GM08714 (cell line): ENCODE results near the gene CCDC38.
"Not testable (repeated sequence)": the region's sequence is repeated elsewhere in the genome, so short reads cannot be mapped to it uniquely, and the experiment has no call there.

Source experiments
- H3K4me3 ChIP-seq: fragments of 200-500 bp; sonication (Bioruptor generic); 2 replicates; pipeline ENCODE4 v1.5.1; 2014; ENCODE audit warnings: mild to moderate bottlenecking, low read length, inconsistent platforms
- ZNF274 ChIP-seq: IDR thresholded peaks from 2 replicates; pipeline ENCODE4 v1.6.1; 2012; ENCODE audit warnings: mild to moderate bottlenecking, low read depth, low read length

Gene CCDC38

DNA sequence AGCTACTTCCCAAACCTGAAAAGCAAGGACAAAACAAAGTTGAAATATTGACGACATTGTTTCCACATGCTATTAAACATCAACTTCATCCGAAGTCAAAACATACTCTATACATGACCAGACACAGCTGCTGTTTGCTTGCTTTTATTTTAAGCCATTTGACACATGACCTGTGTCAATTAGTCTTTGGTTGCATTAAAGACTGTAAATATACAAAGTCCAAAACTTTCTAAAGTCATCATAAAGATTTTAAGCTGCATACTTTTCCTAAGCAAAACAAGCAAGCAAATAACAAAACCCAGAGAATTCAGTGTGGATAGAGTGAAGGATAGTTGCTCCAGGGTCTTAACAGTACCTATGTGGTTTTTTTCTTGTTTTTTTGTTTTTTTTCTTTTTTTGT lies 31.9 kb upstream of the CCDC38 start:
- TF ChIP-seq ZNF274 = no peak
- H3K4me3 ChIP-seq = no peak overlapping the region

DNA sequence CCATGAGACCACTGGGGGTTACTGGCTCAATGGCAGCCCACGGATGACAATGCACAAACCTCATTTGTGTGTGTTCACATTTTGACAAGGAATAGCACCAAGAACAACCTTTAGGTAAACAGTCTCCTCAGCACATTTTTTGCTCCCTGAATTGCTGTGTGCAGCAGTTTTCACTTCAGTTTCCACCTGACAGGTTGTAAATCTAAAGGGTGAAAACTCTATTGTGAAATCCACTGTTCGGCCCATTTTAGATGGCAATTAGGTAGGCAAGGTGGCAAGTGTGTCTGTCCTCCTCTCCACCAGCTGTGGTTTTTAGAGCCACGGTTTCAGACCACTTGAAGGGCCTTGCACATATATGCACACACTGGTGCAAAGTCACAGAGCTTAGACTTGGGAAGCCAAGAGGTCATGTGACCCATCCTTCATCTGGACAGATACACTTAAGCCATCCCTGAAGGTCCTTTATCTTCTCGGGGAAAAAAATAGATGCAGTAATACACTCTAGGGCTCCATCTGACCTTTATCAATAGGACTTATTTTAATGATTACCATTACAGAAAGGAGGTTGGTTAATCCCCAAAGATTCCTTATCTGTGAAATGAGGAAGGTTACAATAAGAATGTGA lies 30.5 kb upstream of the CCDC38 start:
- no peak for TF ChIP-seq ZNF274

DNA sequence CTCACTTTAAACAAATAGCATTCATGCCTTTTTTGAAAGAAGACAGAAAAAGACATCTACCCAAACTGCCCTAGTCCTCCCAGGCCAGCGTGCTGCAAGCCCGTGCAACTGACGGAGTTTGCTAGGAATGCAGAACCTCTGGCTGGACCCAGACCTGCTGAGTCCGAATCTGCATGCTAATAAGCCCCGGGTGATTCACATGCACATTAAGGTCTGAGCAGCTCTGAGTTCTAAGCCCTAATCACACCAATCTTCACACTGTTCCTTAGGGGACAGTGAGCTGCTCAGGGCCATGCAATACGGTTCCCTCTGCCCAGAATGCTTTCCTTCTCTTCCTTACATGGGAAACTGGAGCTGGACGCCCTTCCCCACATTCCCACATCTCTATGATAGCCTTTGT lies 28.5 kb upstream of the CCDC38 start:
- no peak for TF ChIP-seq ZNF274
- H3K4me3 ChIP-seq = no peak overlapping the region

More for the DNA sequence above, 30.5 kb upstream of the CCDC38 start:
- H3K4me3 ChIP-seq = no peak overlapping the region

DNA sequence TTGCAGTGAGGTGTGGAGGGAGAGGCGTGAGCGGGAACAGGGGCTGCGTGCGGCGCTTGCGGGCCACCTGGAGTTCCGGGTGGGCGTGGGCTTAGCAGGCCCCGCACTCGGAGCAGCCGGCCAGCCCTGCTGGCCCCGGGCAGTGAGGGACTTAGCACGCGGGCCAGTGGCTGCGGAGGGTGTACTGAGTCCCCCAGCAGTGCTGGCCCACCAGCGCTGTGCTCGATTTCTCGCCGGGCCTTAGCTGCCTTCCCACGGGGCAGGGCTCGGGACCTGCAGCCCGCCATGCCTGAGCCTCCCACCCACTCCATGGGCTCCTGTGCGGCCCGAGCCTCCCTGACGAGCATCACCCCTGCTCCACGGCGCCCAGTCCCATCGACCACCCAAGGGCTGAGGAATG lies 26.7 kb upstream of the CCDC38 start:
- not testable (repeated sequence) for H3K4me3 ChIP-seq

DNA sequence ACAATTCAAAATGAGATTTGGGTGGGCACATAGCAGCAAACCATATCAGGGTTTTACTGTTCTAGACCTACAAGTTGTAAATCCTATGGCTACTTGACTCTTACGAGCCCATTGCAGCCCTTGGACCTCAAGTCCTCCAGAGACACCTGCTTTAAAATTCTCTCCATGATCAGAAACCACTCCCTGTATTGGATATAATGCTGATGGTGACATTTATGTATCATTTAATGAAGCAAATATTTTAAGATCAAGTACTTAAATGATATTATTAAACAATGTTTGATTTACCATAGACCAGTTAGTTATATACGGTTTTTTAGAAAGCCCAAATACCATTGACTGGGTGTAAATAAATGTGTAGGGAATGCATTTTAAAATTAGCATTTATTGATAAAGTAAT lies 24.9 kb upstream of the CCDC38 start:
- H3K4me3 ChIP-seq = no peak overlapping the region
- no peak for TF ChIP-seq ZNF274

DNA sequence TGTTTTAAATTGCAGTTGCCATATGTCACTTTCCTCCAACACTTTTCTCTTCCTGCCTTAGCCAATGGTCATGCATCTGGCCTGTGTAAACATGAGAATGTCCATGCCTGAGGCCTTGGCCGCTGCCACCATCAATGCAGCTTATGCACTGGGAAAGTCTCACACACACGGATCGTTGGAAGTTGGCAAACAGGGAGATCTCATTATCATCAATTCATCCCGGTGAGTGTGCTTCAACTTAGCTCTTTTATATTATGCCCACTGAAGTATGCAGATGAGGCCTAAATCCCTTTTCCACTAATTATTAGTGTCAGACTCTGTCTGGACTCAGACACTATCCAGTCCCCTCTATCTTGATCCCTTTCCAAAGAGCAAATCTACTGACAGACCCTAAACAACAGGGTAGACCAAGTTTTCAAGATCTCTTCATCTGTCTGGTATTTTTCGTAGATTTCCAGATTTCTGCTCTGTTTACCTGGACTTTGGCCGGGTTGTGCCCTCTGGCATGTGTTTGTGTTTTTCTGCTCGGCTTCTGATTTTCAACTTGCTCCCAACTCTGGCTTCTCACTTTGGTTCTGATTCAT lies 24.0 kb upstream of the CCDC38 start:
- no peak overlapping the region for H3K4me3 ChIP-seq
- TF ChIP-seq ZNF274 = no peak

DNA sequence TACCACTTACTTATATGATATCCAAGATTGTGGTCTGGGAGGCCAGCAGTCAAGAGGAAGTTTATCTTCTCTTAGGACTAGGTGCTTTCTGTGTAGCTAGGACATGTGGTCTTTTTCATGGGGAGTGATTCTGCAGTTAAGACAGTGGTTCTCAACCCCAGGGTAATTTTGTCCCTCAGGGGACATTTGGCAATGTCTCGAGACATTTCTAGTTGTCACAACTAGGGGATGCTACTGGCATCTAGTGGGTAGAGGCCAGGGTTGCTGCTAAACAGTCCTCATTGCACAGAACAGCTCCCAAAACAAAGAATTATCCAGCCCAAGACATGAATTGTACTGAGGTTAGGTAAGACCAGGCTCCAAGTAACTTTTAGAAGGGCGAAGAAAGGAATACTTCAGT lies 20.7 kb upstream of the CCDC38 start:
- no peak for TF ChIP-seq ZNF274
- H3K4me3 ChIP-seq = no peak overlapping the region

DNA sequence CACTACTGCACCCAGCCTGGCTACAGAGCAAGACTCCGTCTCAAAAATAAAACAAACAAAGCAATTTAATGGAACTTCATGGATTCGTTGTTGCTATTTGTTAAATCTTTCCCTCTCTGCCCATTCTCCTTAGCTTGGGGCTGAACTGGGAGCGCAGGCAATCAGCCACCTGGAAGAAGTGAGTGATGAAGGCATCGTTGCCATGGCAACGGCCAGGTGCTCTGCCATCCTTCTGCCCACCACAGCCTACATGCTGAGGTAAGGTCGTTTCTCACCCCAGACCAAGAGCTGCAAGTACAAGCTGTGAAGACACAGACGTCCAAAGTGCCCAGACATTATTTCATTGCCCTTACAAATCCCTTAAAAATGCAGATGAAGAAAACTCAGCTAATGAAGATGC lies 19.8 kb upstream of the CCDC38 start:
- H3K4me3 ChIP-seq = no peak overlapping the region
- TF ChIP-seq ZNF274 = no peak

DNA sequence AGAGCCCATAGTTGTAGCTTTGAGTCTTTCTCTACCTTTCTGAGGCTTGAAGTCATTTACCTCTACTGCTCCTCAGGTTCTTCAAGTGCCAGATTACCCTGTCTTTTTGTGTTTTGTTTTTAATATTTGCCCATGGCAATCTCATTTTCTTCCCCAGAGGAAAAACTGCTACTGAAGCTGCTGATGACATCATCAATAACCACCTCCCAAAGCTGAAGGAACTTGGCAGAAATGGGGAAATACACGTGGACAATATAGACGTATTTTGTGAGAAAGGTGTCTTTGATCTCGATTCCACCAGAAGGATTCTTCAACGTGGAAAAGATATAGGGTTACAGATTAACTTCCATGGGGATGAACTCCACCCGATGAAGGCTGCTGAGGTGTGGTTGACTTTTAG lies 17.8 kb upstream of the CCDC38 start:
- TF ChIP-seq ZNF274 = no peak
- no peak overlapping the region for H3K4me3 ChIP-seq

DNA sequence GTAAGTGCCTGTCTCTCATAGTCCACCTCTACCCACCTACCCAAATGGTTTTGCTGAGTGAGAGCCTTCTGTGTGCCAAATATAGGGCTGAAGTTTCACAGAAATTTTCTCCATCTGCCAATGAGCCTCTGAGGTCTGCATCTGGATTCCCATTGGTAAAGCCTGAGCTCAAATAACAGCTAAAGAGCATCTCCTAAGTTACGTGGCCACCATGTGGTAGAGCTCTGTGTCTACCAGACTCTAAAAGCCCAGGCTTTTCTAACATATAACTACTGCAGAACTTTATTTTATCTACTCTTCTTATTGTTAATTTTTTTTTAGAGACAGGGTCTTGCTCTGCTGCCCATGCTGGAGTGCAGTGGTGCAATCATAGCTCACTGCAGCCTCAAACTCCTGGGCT lies 16.7 kb upstream of the CCDC38 start:
- no peak for TF ChIP-seq ZNF274
- H3K4me3 ChIP-seq = no peak overlapping the region

DNA sequence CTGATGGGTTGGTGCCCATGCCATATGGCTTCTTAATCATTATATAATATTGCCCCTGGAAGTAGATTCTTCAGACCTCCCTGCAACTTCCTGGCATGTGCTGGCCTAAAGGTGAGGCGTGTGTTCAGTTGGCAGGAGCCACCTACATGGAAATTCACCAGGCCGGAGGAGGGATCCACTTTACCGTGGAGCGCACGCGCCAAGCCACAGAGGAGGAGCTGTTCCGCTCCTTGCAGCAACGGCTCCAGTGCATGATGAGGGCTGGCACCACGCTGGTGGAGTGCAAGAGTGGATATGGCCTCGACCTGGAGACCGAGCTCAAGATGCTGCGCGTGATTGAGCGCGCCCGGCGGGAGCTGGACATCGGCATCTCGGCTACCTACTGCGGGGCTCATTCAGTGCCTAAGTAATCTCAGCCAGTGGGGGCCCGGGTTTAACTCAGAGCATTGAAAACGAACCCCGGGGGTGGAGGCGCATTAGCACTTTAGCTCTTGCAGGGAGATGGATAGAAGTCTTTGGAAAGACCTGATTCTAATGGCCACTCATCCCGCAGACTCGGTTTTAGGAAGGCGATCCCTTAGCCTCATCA lies 14.2 kb upstream of the CCDC38 start:
- no peak overlapping the region for H3K4me3 ChIP-seq
- no peak for TF ChIP-seq ZNF274

DNA sequence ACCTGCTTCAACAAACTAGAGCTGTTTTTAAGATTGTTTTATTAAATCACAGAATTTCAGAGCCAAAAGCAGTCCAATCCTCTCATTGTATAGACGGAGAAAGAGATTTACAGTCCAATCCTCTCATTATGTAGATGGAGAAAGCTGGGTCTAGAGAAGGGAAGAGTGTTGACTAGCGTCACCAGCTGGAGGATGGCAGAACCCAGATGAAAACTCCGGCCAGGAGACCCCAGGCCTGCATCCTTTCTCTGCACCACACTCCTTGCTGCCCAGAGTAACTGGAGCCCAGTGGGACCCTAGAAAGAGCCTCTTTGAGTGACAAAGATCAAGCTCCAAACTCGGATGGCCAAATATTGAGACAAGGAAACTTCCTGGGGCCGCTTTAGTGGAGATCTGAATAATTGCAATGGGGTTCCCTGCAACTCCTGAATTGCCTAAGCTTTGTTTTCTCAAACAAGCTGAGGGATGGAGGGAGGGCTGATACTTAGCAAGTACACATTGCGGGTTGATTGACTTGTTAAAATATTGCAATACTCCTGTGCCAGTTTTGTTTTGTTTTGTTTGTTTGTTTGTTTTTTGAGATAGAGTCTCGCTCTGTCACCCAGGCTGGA lies 13.2 kb upstream of the CCDC38 start:
- H3K4me3 ChIP-seq = no peak overlapping the region
- TF ChIP-seq ZNF274 = no peak

DNA sequence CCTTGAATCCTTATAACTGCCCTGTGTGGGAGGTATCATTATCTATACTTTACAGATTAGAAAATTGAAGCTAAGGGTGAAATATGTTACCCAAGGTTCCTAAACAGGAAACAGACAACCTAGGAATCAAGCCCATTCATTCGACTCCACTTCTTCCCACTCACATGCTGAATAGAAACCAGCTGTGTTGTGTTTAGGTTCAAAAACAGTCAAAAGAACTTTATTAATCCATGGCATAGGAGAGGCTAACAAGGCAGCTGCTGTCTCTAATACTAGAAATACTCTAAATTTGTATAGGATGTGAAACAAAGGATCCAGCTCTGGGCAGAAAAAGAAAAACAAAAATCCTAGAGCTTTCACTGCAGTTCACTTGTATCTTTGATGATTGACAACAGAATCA lies 10.6 kb upstream of the CCDC38 start:
- H3K4me3 ChIP-seq = no peak overlapping the region
- no peak for TF ChIP-seq ZNF274

DNA sequence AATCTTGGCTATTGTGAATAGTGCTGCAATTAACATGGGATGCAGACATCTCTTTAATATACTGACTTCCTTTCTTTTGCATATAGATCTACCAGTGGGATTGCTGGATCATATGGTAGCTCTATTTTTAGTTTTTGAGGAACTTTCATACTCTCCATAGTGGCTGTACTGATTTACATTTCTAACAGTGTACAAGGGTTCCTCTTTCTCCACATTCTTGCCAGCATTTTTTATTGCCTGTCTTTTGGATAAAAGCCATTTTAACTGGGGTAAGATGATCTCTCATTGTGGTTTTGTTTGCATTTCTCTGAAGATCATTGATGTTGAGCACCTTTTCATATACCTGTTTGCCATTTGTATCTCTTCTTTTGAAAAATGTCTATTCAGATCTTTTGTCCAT lies 9.1 kb upstream of the CCDC38 start:
- H3K4me3 ChIP-seq = no peak overlapping the region
- no peak for TF ChIP-seq ZNF274

DNA sequence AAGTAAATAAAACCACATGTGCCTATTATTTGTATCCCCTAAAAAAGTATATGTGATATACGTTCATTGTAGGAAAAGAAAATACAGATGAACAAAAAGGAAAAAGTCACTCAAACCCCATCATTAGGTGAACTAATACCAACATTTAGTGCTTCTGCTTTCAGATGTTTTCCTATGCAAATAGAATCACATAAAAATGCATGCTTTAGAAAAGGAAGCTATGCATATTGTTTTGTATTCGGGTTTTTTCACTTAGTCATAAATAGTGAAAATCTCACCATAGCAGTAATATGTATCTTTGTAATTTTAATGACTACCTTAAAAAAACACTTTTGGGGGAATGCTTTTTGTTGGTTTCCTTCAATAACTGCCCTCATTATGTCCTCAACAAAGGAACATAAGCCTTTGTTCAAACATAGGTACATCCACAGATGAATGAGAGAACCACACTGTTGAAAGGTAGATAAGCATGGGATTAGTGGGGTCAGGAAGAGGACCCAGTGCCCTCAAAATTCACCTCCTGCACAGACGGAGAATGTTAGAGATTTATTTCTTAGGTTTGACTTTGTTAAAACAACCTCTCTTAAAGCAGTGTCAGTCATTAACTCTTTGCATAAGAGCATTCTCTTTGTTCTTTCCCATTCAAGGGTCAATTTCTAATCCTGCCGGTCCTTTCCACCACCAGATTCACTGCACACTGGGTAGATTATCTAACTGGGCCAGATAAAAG lies 7.2 kb upstream of the CCDC38 start:
- H3K4me3 ChIP-seq = no peak overlapping the region
- TF ChIP-seq ZNF274 = no peak
